HL-60 (cell line): Measurements from ENCODE around the gene TNFSF15.

Experiments
- DNase-seq, 2 experiments: peaks; one replicate each; pipeline ENCODE4 v3.0.0-alpha.2; 2010 to 2020; ENCODE audit warnings: low read depth in 1 of 2, low spot score in 1 of 2
- H3K27ac ChIP-seq: fragments of 250-450 bp; sonication (Bioruptor Pico); replicated peaks from 2 replicates; pipeline ENCODE4 v1.5.1; 2020; ENCODE audit warnings: mild to moderate bottlenecking, moderate library complexity
- H3K27me3 ChIP-seq: fragments of 250-450 bp; sonication (Bioruptor Pico); 2 replicates; pipeline ENCODE4 v1.5.1; 2021; ENCODE audit warnings: mild to moderate bottlenecking, moderate library complexity; ENCODE audit not compliant: insufficient read depth, poor library complexity, severe bottlenecking
- H3K4me3 ChIP-seq: replicated peaks from 2 replicates; pipeline ENCODE4 v1.5.1; 2011; ENCODE audit warnings: mild to moderate bottlenecking, control low read depth, low read length; ENCODE audit not compliant: insufficient read depth
- GABPA ChIP-seq: IDR thresholded peaks from 2 replicates; pipeline ENCODE4 v1.6.1; 2012; ENCODE audit warnings: low read depth
- POLR2AphosphoS5 ChIP-seq: IDR thresholded peaks from 2 replicates; pipeline ENCODE4 v1.6.1; 2012; ENCODE audit warnings: low read depth
- REST ChIP-seq: IDR thresholded peaks from 2 replicates; pipeline ENCODE4 v1.6.1; 2012; ENCODE audit warnings: low read depth; ENCODE audit not compliant: insufficient replicate concordance
- SPI1 ChIP-seq: IDR thresholded peaks from 2 replicates; pipeline ENCODE4 v1.6.1; 2012; ENCODE audit warnings: low read depth, mild to moderate bottlenecking, borderline replicate concordance
- TF ChIP-seq, protein P1 (sequence below): IDR thresholded peaks from one replicate; pipeline ENCODE4 v1.5.1; 2011; ENCODE audit warnings: low read length, control low read depth, inconsistent platforms; ENCODE audit not compliant: insufficient read depth

Gene TNFSF15

GRCh38 chr9:114792396-114792795 is 13.4 kb downstream of the TNFSF15 start:
- no peak overlapping the region for H3K27ac ChIP-seq
- DNase-seq: no peak
- H3K4me3 ChIP-seq: no peak overlapping the region
- H3K27me3 ChIP-seq: peaks cover 3% of the 10 kb centered on the region
- TF ChIP-seq, protein P1, sequence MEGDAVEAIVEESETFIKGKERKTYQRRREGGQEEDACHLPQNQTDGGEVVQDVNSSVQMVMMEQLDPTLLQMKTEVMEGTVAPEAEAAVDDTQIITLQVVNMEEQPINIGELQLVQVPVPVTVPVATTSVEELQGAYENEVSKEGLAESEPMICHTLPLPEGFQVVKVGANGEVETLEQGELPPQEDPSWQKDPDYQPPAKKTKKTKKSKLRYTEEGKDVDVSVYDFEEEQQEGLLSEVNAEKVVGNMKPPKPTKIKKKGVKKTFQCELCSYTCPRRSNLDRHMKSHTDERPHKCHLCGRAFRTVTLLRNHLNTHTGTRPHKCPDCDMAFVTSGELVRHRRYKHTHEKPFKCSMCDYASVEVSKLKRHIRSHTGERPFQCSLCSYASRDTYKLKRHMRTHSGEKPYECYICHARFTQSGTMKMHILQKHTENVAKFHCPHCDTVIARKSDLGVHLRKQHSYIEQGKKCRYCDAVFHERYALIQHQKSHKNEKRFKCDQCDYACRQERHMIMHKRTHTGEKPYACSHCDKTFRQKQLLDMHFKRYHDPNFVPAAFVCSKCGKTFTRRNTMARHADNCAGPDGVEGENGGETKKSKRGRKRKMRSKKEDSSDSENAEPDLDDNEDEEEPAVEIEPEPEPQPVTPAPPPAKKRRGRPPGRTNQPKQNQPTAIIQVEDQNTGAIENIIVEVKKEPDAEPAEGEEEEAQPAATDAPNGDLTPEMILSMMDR: no peak
- TF ChIP-seq SPI1 (no peak), GABPA (no peak)

DNA sequence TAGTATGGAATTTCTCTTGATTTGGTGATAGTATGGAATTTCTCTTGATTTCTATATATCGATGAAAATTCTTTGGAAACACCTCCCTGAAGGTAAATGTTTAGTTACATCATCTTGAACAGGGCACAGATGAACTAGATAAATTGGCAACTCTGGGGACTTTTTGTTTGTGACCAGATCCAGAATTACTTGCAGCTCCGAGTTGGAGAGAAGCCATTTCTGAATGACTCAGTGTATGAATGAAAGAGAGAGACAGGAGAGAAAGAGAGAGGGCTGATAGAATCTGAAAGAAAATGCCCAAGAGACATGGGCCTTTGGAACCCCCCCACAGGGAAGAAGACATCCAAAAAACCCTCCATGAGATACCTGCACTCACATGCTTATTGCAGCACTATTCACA is 14.1 kb downstream of the TNFSF15 start:
- peaks cover 3% of the 10 kb centered on the region for H3K27me3 ChIP-seq

GRCh38 chr9:114791312-114791711 is 14.5 kb downstream of the TNFSF15 start:
- Histone ChIP-seq H3K4me3 (no peak overlapping the region), H3K27ac (no peak overlapping the region), H3K27me3 (peaks cover 3% of the 10 kb centered on the region)
- TF ChIP-seq, protein P1: no peak
- TF ChIP-seq GABPA (no peak), SPI1 (no peak), REST (no peak), POLR2AphosphoS5 (no peak)
- DNase-seq: no peak

More for the DNA sequence above, 14.1 kb downstream of the TNFSF15 start:
- Histone ChIP-seq H3K4me3 (no peak overlapping the region), H3K27ac (no peak overlapping the region)
- TF ChIP-seq REST: no peak
- TF ChIP-seq POLR2AphosphoS5: no peak
- TF ChIP-seq SPI1: no peak
- TF ChIP-seq, protein P1: no peak
- no peak for TF ChIP-seq GABPA
- DNase-seq: no peak

- Histone ChIP-seq H3K4me3 (no peak overlapping the region), H3K27me3 (peaks cover 3% of the 10 kb centered on the region), H3K27ac (no peak overlapping the region)
- DNase-seq: no peak
- TF ChIP-seq GABPA: no peak
- no peak for TF ChIP-seq SPI1
- no peak for TF ChIP-seq REST
- no peak for TF ChIP-seq POLR2AphosphoS5
- TF ChIP-seq, protein P1: no peak
These were observed 15.3 kb downstream of the TNFSF15 start for GRCh38 chr9:114790521-114790920.
